CD4-positive, alpha-beta T cell (primary cell): ENCODE data around the gene TMX2. TPM values are rescaled to one million over a fixed set of nuclear protein-coding genes. Genes with fewer than 3 reads are reported as not detected.

Experiments used
- ATAC-seq: fragments of 200-7000 bp; cut with Tn5 transposase; one replicate; pipeline ENCODE4 v1.10.0; 2022; ENCODE audit warnings: mild to moderate bottlenecking; ENCODE audit not compliant: poor library complexity
- CTCF ChIA-PET: fragments of 350-600 bp; sonication (Branson Sonifier 250); formaldehyde crosslinking; loops from one replicate; lab custom pipeline; 2021; ENCODE audit warnings: antibody characterized with exemption, inconsistent platforms; lab: Charles Lee
- POLR2A ChIA-PET: fragments of 350-600 bp; sonication (Branson Sonifier 250); formaldehyde crosslinking; loops from one replicate; lab custom pipeline; 2021; ENCODE audit warnings: antibody characterized with exemption, inconsistent platforms; lab: Charles Lee
- DNase-seq, 14 experiments: peaks; one replicate each; pipeline ENCODE4 v3.0.0-alpha.2; 2013 to 2020; ENCODE audit warnings: mixed read lengths in 2 of 14
- H3K27ac ChIP-seq, 2 donors: one replicate each; pipeline versions ENCODE4 v1.5.1 to v1.7.0; 2013; ENCODE audit warnings: low read length in 2 of 2, low read depth in 1 of 2, mild to moderate bottlenecking in 1 of 2
- H3K27me3 ChIP-seq, 2 experiments: 1 replicate in 1 of 2; 2 replicates in 1 of 2; pipeline versions ENCODE4 v1.6.1 to v1.7.0; 2013; ENCODE audit warnings: low read length in 2 of 2, control low read depth in 1 of 2, mild to moderate bottlenecking in 1 of 2, moderate library complexity in 1 of 2; ENCODE audit not compliant: insufficient read depth in 2 of 2, control insufficient read depth in 1 of 2
- H3K36me3 ChIP-seq: one replicate; pipeline ENCODE4 v1.6.1; 2013; ENCODE audit warnings: low read length, control low read depth; ENCODE audit not compliant: insufficient read depth
- H3K4me1 ChIP-seq: one replicate; pipeline ENCODE4 v1.6.1; 2013; ENCODE audit warnings: low read length, control low read depth; ENCODE audit not compliant: insufficient read depth
- H3K4me3 ChIP-seq: one replicate; pipeline ENCODE4 v1.5.1; 2013; ENCODE audit warnings: mild to moderate bottlenecking, low read length, moderate library complexity
- H3K9me3 ChIP-seq, 2 experiments: 1 replicate in 1 of 2; 2 replicates in 1 of 2; pipeline versions ENCODE4 v1.6.1 to v1.7.0; 2013; ENCODE audit warnings: low read length in 2 of 2, mild to moderate bottlenecking in 2 of 2, control low read depth in 1 of 2, moderate library complexity in 1 of 2; ENCODE audit not compliant: control insufficient read depth in 1 of 2, insufficient read depth in 1 of 2
- H3K27ac Mint-ChIP-seq: one replicate; pipeline ENCODE4 v1.8.0; 2020; ENCODE audit warnings: mixed read lengths
- H3K27me3 Mint-ChIP-seq: one replicate; pipeline ENCODE4 v1.8.0; 2021; ENCODE audit warnings: mixed read lengths
- H3K36me3 Mint-ChIP-seq: one replicate; pipeline ENCODE4 v1.8.0; 2021; ENCODE audit warnings: low read depth, mixed read lengths
- H3K4me1 Mint-ChIP-seq: one replicate; pipeline ENCODE4 v1.8.0; 2021; ENCODE audit warnings: low read depth, mixed read lengths
- H3K4me3 Mint-ChIP-seq: one replicate; pipeline ENCODE4 v1.8.0; 2020; ENCODE audit warnings: mild to moderate bottlenecking, mixed read lengths
- H3K9me3 Mint-ChIP-seq: one replicate; pipeline ENCODE4 v1.8.0; 2020; ENCODE audit warnings: mixed read lengths
- CTCF ChIP-seq: fragments of 200-600 bp; IDR thresholded peaks from one replicate; pipeline ENCODE4 v1.8.0; 2022; ENCODE audit warnings: antibody characterized with exemption, mild to moderate bottlenecking
- intact Hi-C, 2 experiments: fragments of 100-400 bp; cut with DNase I in 1 of 2; cut with micrococcal nuclease in 1 of 2; formaldehyde crosslinking; loops; one replicate each; pipeline versions ENCODE4 v1.15.1 to v1.9.0; 2023 to 2025; cut with DNase I, micrococcal nuclease
- total RNA-seq, 174 experiments: library from RNA in 2 of 174; stranded (reverse) in 2 of 174; gene quantifications; one replicate each; pipeline ENCODE4 v1.2.3 and lab custom pipeline; 2021 to 2026

TMX2 gene
- total RNA-seq, 2 experiments from 2014 or later = 30.0 to 30.5 TPM

DNA sequence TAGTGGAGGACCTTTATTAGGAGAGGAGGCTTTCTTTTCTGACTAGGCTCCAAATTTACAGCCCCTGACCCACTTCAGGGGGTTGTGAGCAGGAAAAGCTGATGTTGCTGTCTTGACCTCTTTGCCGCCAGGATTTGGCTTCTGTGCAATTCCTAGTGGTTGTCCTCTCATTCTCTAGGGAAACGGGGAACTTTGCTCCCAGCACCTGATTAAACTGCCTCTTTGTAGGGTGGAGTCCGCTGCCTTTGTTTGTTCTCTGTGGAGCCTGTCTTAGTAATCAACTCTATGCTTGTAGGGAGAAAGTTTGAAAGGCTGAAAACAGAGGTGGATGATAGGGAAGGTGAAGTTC, 65.5 kb downstream of the TMX2 start:
- Mint-ChIP-seq H3K4me1 (peaks cover 41% of the 10 kb centered on the region), H3K27me3 (no peaks in the 10 kb centered on the region), H3K9me3 (no peaks in the 10 kb centered on the region), H3K4me3 (no peak overlapping the region), H3K36me3 (no peaks in the 10 kb centered on the region), H3K27ac (no peak overlapping the region)
- intact Hi-C loops = no loop called here
- no peaks in the 10 kb centered on the region for H3K9me3 ChIP-seq
- CTCF ChIA-PET = no interaction called here
- H3K4me1 ChIP-seq = peaks cover 5% of the 10 kb centered on the region
- no peaks in the 10 kb centered on the region for H3K27me3 ChIP-seq
- no peaks in the 10 kb centered on the region for H3K36me3 ChIP-seq
- ATAC-seq = no peak
- H3K27ac ChIP-seq = no peak overlapping the region
- POLR2A ChIA-PET = interaction anchor here (1.1 kb wide), 1 partner anchor 17 kb away, joined by 3 read pairs; the partner anchor contains the start of gene CTNND1
- DNase-seq = no peak
- no peak for TF ChIP-seq CTCF
- H3K4me3 ChIP-seq = no peak overlapping the region

DNA sequence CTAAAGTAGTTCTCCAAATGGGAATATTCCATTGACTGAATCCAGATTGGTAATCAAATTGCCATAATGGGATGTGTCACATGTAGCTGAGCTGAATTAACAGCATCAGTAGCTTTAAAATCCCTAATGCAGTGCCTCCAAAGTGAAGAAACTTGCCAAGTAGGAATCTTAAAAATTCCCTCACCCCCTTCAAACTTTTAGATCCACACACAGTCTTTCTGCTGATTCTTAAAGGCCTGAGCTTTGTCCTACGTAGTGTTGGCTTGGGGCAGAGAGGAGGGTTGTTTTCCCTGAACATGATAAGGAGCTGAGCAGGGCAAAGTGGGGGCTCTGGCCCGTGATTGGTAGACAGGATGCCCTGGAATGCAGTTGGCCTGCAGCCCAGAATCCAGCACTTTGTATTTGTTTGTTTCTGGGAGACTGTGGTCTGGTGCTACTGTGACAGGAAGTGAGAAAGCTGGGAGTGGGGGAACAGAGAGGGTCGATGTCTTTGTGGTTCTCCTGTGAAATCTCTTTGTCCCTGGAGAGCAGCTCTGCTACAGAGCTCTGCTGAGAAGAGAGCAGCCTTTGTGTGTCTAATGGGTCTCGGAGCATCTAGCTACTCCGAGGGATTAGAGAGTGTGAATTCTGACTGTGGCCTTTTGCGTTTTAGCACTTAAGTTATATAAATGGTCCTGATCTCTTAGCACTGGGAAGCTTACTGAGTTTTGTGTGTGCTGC, 66.1 kb downstream of the TMX2 start:
- no peaks in the 10 kb centered on the region for H3K27me3 ChIP-seq
- no peak overlapping the region for H3K4me3 ChIP-seq
- H3K27ac Mint-ChIP-seq = no peak overlapping the region
- intact Hi-C loops = no loop called here
- no peak overlapping the region for H3K27ac ChIP-seq
- H3K36me3 Mint-ChIP-seq = no peaks in the 10 kb centered on the region
- no peak for TF ChIP-seq CTCF
- no peaks in the 10 kb centered on the region for H3K9me3 ChIP-seq
- peaks cover 41% of the 10 kb centered on the region for H3K4me1 Mint-ChIP-seq
- peaks cover 5% of the 10 kb centered on the region for H3K4me1 ChIP-seq
- H3K27me3 Mint-ChIP-seq = no peaks in the 10 kb centered on the region
- DNase-seq = no peak
- ChIA-PET POLR2A (interaction anchor here (0.6 to 1.1 kb wide), 2 partner anchors 17 to 377 kb away, joined by 3 read pairs; partner anchors contain the start of gene CTNND1), CTCF (interaction anchor here (1.0 kb wide), 1 partner anchor 23 kb away, joined by 3 read pairs; no protein-coding TSS in a partner anchor)
- no peaks in the 10 kb centered on the region for H3K9me3 Mint-ChIP-seq
- H3K36me3 ChIP-seq = no peaks in the 10 kb centered on the region
- no peak for ATAC-seq
- H3K4me3 Mint-ChIP-seq = no peak overlapping the region

DNA sequence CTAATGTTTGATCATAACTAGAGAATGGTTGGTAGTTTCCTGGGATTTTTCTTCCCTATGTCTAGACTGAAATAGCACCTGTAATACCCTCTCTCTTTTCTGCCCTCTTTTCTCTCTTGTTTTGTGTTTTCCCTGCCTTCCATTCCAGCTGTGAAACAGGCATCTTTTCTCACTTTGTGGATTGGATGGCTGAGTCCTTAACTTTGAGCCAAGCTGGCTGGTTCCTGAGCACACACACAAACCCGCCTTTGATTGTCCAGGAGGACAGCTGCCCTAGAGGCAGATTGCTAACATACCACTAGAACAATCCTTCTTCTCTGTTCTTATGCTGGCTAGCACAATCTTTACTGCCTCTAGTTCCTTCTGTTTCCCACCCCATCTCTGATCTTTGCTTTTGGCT, 66.9 kb downstream of the TMX2 start:
- no peak overlapping the region for H3K4me3 Mint-ChIP-seq
- ChIA-PET POLR2A (interaction anchor here (0.6 kb wide), 1 partner anchor 378 kb away, joined by 3 read pairs; no protein-coding TSS in a partner anchor), CTCF (interaction anchor here (0.6 to 1.0 kb wide), 2 partner anchors 22 to 1976 kb away, joined by 3 to 5 read pairs; no protein-coding TSS in a partner anchor)
- H3K36me3 Mint-ChIP-seq = no peaks in the 10 kb centered on the region
- Histone ChIP-seq H3K4me3 (no peak overlapping the region), H3K36me3 (no peaks in the 10 kb centered on the region), H3K27ac (no peak overlapping the region), H3K4me1 (peaks cover 5% of the 10 kb centered on the region), H3K27me3 (no peaks in the 10 kb centered on the region), H3K9me3 (no peaks in the 10 kb centered on the region)
- no peak overlapping the region for H3K27ac Mint-ChIP-seq
- H3K4me1 Mint-ChIP-seq = peaks cover 41% of the 10 kb centered on the region
- no peak for TF ChIP-seq CTCF
- intact Hi-C loops = no loop called here
- DNase-seq (no peak), ATAC-seq (no peak)
- H3K9me3 Mint-ChIP-seq = no peaks in the 10 kb centered on the region
- no peaks in the 10 kb centered on the region for H3K27me3 Mint-ChIP-seq
